Lung (tissue), 12 donors: Measurements from ENCODE around the gene NMRAL1. TPM values are rescaled to one million over a fixed set of nuclear protein-coding genes. Genes with fewer than 3 reads are reported as not detected.

Source experiments
- ATAC-seq: fragments of 200-7000 bp; cut with Tn5 transposase; one replicate; pipeline ENCODE4 v1.9.1; 2020; ENCODE audit warnings: moderate number of reproducible peaks; ENCODE audit not compliant: insufficient read depth, low FRiP score
- DNase-seq, 3 donors: peaks; one replicate each; pipeline ENCODE4 v3.0.0-alpha.2; 2013 to 2017
- H3K27ac ChIP-seq, 2 donors: one replicate each; pipeline ENCODE4 v1.5.1; 2013; ENCODE audit warnings: mild to moderate bottlenecking in 2 of 2, moderate library complexity in 2 of 2, control low read depth in 1 of 2, inconsistent platforms in 1 of 2, low read depth in 1 of 2, low read length in 1 of 2
- H3K27me3 ChIP-seq, 3 donors: one replicate each; pipeline ENCODE4 v1.5.1; 2013; ENCODE audit warnings: low read length in 2 of 3; ENCODE audit not compliant: control insufficient read depth in 3 of 3, insufficient read depth in 3 of 3
- H3K36me3 ChIP-seq, 4 donors: one replicate each; pipeline ENCODE4 v1.5.1; 2013; ENCODE audit warnings: low read length in 4 of 4, mild to moderate bottlenecking in 1 of 4, moderate library complexity in 1 of 4; ENCODE audit not compliant: control insufficient read depth in 4 of 4, insufficient read depth in 4 of 4
- H3K4me1 ChIP-seq, 5 donors: one replicate each; pipeline ENCODE4 v1.5.1; 2013; ENCODE audit warnings: low read length in 5 of 5, mild to moderate bottlenecking in 2 of 5, moderate library complexity in 1 of 5; ENCODE audit not compliant: control insufficient read depth in 5 of 5, insufficient read depth in 5 of 5
- H3K4me3 ChIP-seq: one replicate; pipeline ENCODE4 v1.5.1; 2013; ENCODE audit warnings: mild to moderate bottlenecking, control low read depth, moderate library complexity
- H3K9ac ChIP-seq, 2 donors: one replicate each; pipeline ENCODE4 v1.5.1; 2013; ENCODE audit warnings: low read length in 2 of 2, control low read depth in 1 of 2; ENCODE audit not compliant: insufficient read depth in 1 of 2
- H3K9me3 ChIP-seq, 4 donors: one replicate each; pipeline ENCODE4 v1.5.1; 2013; ENCODE audit warnings: low read length in 3 of 4, mild to moderate bottlenecking in 1 of 4, moderate library complexity in 1 of 4; ENCODE audit not compliant: control insufficient read depth in 4 of 4, insufficient read depth in 3 of 4
- CTCF ChIP-seq: IDR thresholded peaks from 2 replicates; pipeline ENCODE4 v1.5.1; 2012; ENCODE audit warnings: mild to moderate bottlenecking; ENCODE audit errors: control extremely low read depth, extremely low read depth
- whole genome bisulfite sequencing, 2 donors: extraction: QIAGEN DNeasy Blood & Tissue Kit; methylation state at CpG; one replicate each; pipeline ENCODE4 v1.1.7; 2013; 5-methylcytosine and 5-hydroxymethylcytosine counted together
- polyA plus RNA-seq, 2 donors: library from polyadenylated mRNA; stranded (reverse); fragments of 200-250 nt; gene quantifications; one replicate each; pipeline ENCODE4 v1.2.1, GENCODE V29; 2013
- total RNA-seq, 2 donors: library from RNA; depleted of rRNA in 1 of 2; stranded (reverse); fragments of >200 nt in 1 of 2; gene quantifications; one replicate each; pipeline ENCODE4 v1.2.1, GENCODE V29; 2014 to 2021
- donor health status: control.
- donor health status: control.
- donor health status: Bipolar disorder and iron deficiency.
- donor health status: healthy.
- donor health status: DM: yes; HTN: yes; CAD: no.

NMRAL1 gene
- total and polyA plus RNA-seq, 4 donors = 23.4 to 57.4 (median 46.8) TPM

DNA sequence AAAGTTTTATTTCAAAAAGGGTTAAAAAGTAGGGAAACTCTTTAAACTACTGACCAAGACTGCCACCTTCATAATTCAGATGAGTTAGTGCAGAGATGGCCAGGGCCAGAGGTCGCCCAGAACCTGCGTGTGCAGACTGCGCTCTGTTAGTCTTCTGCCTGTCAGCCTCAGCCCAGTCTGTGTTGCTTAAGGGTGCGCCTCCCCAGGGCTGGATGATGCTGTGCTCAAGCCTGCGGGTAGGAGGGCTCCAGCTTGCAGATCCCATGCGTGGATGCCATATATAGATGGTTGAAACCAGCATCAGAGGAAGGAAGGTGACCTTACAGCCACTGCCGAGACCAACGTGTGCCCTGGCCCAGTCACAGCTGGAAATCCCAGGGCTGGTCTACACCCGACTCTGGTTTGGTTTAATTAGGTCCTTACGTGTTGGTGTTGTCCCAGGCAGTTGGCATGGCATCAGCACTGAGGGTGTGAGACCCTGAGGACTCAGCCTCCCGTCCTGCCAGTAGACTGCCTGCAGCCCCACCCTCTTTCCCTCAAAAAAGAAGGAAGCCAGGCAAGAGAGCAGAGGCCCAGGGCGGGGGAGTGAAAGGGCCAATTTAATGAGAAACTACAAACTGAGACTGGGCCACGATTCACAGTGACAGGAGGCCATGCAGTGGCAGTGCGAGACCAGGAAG lies 36.5 kb upstream of the NMRAL1 start:
- ATAC-seq = no peak
- 67 to 77% methylated on average over 14 of the region's 14 CpGs for WGBS, 2 donors

DNA sequence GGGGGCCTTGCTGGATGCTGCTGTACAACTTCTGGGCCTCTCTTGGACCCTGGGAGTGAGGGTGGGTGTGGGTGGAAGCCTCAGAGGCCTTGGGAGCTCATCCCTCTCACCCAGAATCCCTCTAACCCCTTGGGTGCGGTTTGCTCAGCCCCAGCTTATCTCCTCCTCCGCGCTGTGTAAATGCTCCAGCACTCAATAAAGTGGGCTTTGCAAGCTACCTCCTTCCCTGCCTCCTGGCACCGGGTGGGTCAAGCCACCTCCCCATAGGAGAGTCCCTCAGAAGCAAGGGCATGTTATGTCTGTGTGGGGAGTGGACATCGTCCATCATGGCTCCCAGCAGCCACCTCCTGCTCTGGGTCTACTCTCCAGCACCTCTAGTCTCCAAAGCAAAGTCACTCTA lies 35.7 kb upstream of the NMRAL1 start:
- H3K4me1 ChIP-seq = peaks cover 0 to 12% (median 2%) of the 10 kb centered on the region in 5 donors

More for the DNA sequence above, 36.5 kb upstream of the NMRAL1 start:
- Histone ChIP-seq H3K27me3 (no peaks in the 10 kb centered on the region), H3K27ac (no peak overlapping the region), H3K4me1 (peaks cover 0 to 12% (median 2%) of the 10 kb centered on the region in 5 donors), H3K4me3 (no peak overlapping the region), H3K9me3 (no peaks in the 10 kb centered on the region), H3K36me3 (peaks cover 14 to 63% (median 22%) of the 10 kb centered on the region in 4 donors), H3K9ac (no peak overlapping the region)
- no peak for DNase-seq
- TF ChIP-seq CTCF = no peak

GRCh38 chr16:4509420-4509819 lies 35.0 kb upstream of the NMRAL1 start:
- peaks cover 14 to 64% (median 22%) of the 10 kb centered on the region in 4 donors for H3K36me3 ChIP-seq
- no peaks in the 10 kb centered on the region for H3K27me3 ChIP-seq
- WGBS, 2 donors = 96 to 97% methylated on average over 8 of the region's 8 CpGs
- H3K9ac ChIP-seq = no peak overlapping the region
- peaks cover 0 to 8% (median 2%) of the 10 kb centered on the region in 5 donors for H3K4me1 ChIP-seq
- H3K9me3 ChIP-seq = no peaks in the 10 kb centered on the region
- H3K4me3 ChIP-seq = no peak overlapping the region
- no peak for DNase-seq
- ATAC-seq = no peak
- H3K27ac ChIP-seq = no peak overlapping the region
- no peak for TF ChIP-seq CTCF

More for the DNA sequence above, 35.7 kb upstream of the NMRAL1 start:
- H3K27me3 ChIP-seq = no peaks in the 10 kb centered on the region
- DNase-seq = no peak
- WGBS, 2 donors = 82 to 84% methylated on average over 5 of the region's 5 CpGs
- H3K4me3 ChIP-seq = no peak overlapping the region
- H3K9ac ChIP-seq = no peak overlapping the region
- no peak for TF ChIP-seq CTCF
- no peak overlapping the region for H3K27ac ChIP-seq
- H3K36me3 ChIP-seq = peaks cover 14 to 66% (median 22%) of the 10 kb centered on the region in 4 donors
- no peak for ATAC-seq
- H3K9me3 ChIP-seq = no peaks in the 10 kb centered on the region

DNA sequence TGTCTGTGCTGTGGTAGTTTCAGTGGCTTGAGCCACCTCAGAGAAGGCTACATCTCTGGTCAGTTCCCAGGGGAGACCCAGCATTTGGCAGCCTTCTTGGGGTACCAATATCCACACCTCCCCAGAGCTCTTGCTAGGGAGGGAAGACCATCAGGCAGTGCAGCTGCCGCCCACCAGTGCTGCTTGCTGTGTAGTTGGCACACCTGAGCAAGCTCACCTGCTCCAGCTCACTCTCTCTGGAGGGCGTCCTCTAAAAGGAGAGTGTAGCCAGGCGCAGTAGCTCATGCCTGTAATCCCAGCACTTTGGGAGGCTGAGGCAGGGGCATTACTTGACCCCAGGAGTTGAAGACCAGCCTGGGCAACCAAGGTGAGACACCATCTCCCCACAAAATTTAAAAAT lies 34.4 kb upstream of the NMRAL1 start:
- ATAC-seq = no peak

More for the DNA sequence above, 34.4 kb upstream of the NMRAL1 start:
- 96 to 97% methylated on average over 3 of the region's 3 CpGs for WGBS, 2 donors
- no peak for DNase-seq
- H3K4me3 ChIP-seq = no peak overlapping the region
- H3K4me1 ChIP-seq = peaks cover 0 to 4% (median 2%) of the 10 kb centered on the region in 5 donors
- H3K27ac ChIP-seq = no peak overlapping the region
- TF ChIP-seq CTCF = no peak
- H3K9ac ChIP-seq = no peak overlapping the region
- H3K9me3 ChIP-seq = no peaks in the 10 kb centered on the region
- H3K36me3 ChIP-seq = peaks cover 14 to 64% (median 22%) of the 10 kb centered on the region in 4 donors
- H3K27me3 ChIP-seq = no peaks in the 10 kb centered on the region
